Measurements from ENCODE around the gene OTOG.

- TF ChIP-seq, protein P1, sequence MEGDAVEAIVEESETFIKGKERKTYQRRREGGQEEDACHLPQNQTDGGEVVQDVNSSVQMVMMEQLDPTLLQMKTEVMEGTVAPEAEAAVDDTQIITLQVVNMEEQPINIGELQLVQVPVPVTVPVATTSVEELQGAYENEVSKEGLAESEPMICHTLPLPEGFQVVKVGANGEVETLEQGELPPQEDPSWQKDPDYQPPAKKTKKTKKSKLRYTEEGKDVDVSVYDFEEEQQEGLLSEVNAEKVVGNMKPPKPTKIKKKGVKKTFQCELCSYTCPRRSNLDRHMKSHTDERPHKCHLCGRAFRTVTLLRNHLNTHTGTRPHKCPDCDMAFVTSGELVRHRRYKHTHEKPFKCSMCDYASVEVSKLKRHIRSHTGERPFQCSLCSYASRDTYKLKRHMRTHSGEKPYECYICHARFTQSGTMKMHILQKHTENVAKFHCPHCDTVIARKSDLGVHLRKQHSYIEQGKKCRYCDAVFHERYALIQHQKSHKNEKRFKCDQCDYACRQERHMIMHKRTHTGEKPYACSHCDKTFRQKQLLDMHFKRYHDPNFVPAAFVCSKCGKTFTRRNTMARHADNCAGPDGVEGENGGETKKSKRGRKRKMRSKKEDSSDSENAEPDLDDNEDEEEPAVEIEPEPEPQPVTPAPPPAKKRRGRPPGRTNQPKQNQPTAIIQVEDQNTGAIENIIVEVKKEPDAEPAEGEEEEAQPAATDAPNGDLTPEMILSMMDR (IDR thresholded peaks at IDR 0.05), result no peak
- TF ChIP-seq POLR2A (IDR thresholded peaks at IDR 0.05), result no peak
- no peak for TF ChIP-seq EP300 (IDR thresholded peaks at IDR 0.05)
Observed at GRCh38 chr11:17558916-17559315, 11.9 kb downstream of the OTOG start.

Data from ovary (tissue), 3 donors.